K562 (cell line): Measurements from ENCODE around the gene CNDP1. TPM values are rescaled to one million over a fixed set of nuclear protein-coding genes. Genes with fewer than 3 reads are reported as not detected.

Source experiments
- ATAC-seq: fragments of 200-7000 bp; cut with Tn5 transposase; 3 replicates; pipeline ENCODE4 v1.9.1; 2020; ENCODE audit warnings: moderate library complexity
- BruUV-seq: library from RNA; stranded (reverse); fragments of 400-500 nt; replicated peaks from 2 replicates; lab custom pipeline; 2021; lab: Mats Ljungman, UMichigan
- CTCF ChIA-PET: fragments of 300-600 bp; formaldehyde crosslinking; extraction: SDS; loops from one replicate; lab custom pipeline; 2021; ENCODE audit warnings: low intra/inter-chr PET ratio; lab: Yijun Ruan, JAX
- POLR2A ChIA-PET: fragments of 300-600, 350-650 bp; sonication (Branson Sonifier 250); formaldehyde crosslinking; extraction: SDS; loops from one replicate; lab custom pipeline; 2021; ENCODE audit warnings: antibody characterized with exemption, inconsistent platforms; lab: Yijun Ruan, JAX
- DNase-seq, 4 experiments: peaks; one replicate each; pipeline versions ENCODE4 v3.0.0 to v3.0.0-alpha.2; 2011 to 2018; ENCODE audit warnings: low spot score in 3 of 4, mixed read lengths in 3 of 4; ENCODE audit errors: extremely low read depth in 1 of 4
- FAIRE-seq: peaks from 2 replicates; lab custom pipeline; 2011; peaks lifted over from hg19 to GRCh38; lab: Jason Lieb, UNC
- H2AFZ ChIP-seq: 2 replicates; pipeline ENCODE4 v1.6.0; 2011; ENCODE audit warnings: low read depth, low read length, control low read depth, inconsistent platforms
- H3K27ac ChIP-seq: fragments of 200-600 bp; 3 replicates; pipeline ENCODE4 v1.8.0; 2011; ENCODE audit warnings: low read depth, mild to moderate bottlenecking, control low read depth, inconsistent platforms, low read length, moderate library complexity, mixed read lengths; ENCODE audit errors: extremely low read depth
- H3K27me3 ChIP-seq, 2 experiments: fragments of 300-600 bp in 1 of 2; 2 replicates in 1 of 2; 3 replicates in 1 of 2; pipeline versions ENCODE4 v1.6.0 to v1.8.0; 2011; ENCODE audit warnings: inconsistent platforms in 2 of 2, low read length in 2 of 2, mild to moderate bottlenecking in 1 of 2, mixed read lengths in 1 of 2, moderate library complexity in 1 of 2; ENCODE audit not compliant: control insufficient read depth in 2 of 2, insufficient read depth in 2 of 2
- H3K36me3 ChIP-seq: fragments of 300-600 bp; 3 replicates; pipeline ENCODE4 v1.8.0; 2011; ENCODE audit warnings: mild to moderate bottlenecking, low read length, inconsistent platforms; ENCODE audit not compliant: control insufficient read depth, insufficient read depth
- H3K4me1 ChIP-seq, 2 experiments: fragments of 200-600 bp in 1 of 2; replicated peaks in 1 of 2; 2 replicates in 1 of 2; 3 replicates in 1 of 2; pipeline versions ENCODE4 v1.5.1 to v1.8.0; 2011; ENCODE audit warnings: inconsistent platforms in 2 of 2, low read length in 2 of 2, mild to moderate bottlenecking in 1 of 2, mixed read lengths in 1 of 2, moderate library complexity in 1 of 2; ENCODE audit not compliant: control insufficient read depth in 2 of 2, insufficient read depth in 2 of 2
- H3K4me2 ChIP-seq: 2 replicates; pipeline ENCODE4 v1.6.1; 2011; ENCODE audit warnings: low read length, control low read depth, inconsistent platforms, mixed read lengths; ENCODE audit not compliant: insufficient read depth
- H3K4me3 ChIP-seq: fragments of 200-600 bp; sonication (generic), shearing (Covaris generic); 2 replicates; pipeline ENCODE4 v1.5.1; 2016; ENCODE audit warnings: control low read depth, inconsistent platforms
- H3K79me2 ChIP-seq: fragments of 200-600 bp; 3 replicates; pipeline ENCODE4 v1.8.0; 2011; ENCODE audit warnings: low read length, inconsistent platforms; ENCODE audit not compliant: control insufficient read depth, insufficient read depth
- H3K9ac ChIP-seq, 2 experiments: 2 replicates each; pipeline versions ENCODE4 v1.6.0 to v1.6.1; 2011; ENCODE audit warnings: low read depth in 2 of 2, low read length in 2 of 2, control low read depth in 1 of 2, inconsistent platforms in 1 of 2, mild to moderate bottlenecking in 1 of 2, mixed read lengths in 1 of 2; ENCODE audit not compliant: insufficient read depth in 1 of 2
- H3K9me1 ChIP-seq: one replicate; pipeline ENCODE4 v1.6.0; 2011; ENCODE audit warnings: inconsistent platforms, mild to moderate bottlenecking, low read length, moderate library complexity; ENCODE audit not compliant: control insufficient read depth, insufficient read depth
- H3K9me3 ChIP-seq: replicated peaks from 2 replicates; pipeline ENCODE4 v1.5.1; 2011; ENCODE audit warnings: low read depth, low read length, inconsistent platforms; ENCODE audit not compliant: control insufficient read depth, insufficient read depth
- H4K20me1 ChIP-seq: replicated peaks from 2 replicates; pipeline ENCODE4 v1.6.1; 2011; ENCODE audit warnings: low read length, inconsistent platforms, mixed read lengths; ENCODE audit not compliant: control insufficient read depth, insufficient read depth
- LCOR ChIP-seq: sonication (generic); formaldehyde crosslinking; IDR thresholded peaks from 2 replicates; pipeline ENCODE4 v1.8.0; 2022; ENCODE audit warnings: mild to moderate bottlenecking, missing genetic modification reagents
- MGA ChIP-seq: fragments of 450-650 bp; IDR thresholded peaks from 2 replicates; pipeline ENCODE4 v1.6.1; 2016; ENCODE audit warnings: mild to moderate bottlenecking, moderate library complexity
- NBN ChIP-seq: fragments of 450-650 bp; IDR thresholded peaks from 2 replicates; pipeline ENCODE4 v1.6.1; 2016; ENCODE audit warnings: low read depth, mild to moderate bottlenecking
- PHTF2 ChIP-seq: fragments of 250-450 bp; sonication (Bioruptor Pico); IDR thresholded peaks from 2 replicates; pipeline ENCODE4 v1.5.0; 2021; ENCODE audit warnings: mild to moderate bottlenecking
- SAFB ChIP-seq: fragments of 200-400 bp; formaldehyde crosslinking; IDR thresholded peaks from 2 replicates; pipeline ENCODE4 v1.6.1; 2017; ENCODE audit warnings: low read depth, low read length, borderline replicate concordance
- STAT5B ChIP-seq: fragments of 250-450 bp; sonication (Bioruptor Pico); IDR thresholded peaks from 2 replicates; pipeline ENCODE4 v1.8.0; 2021; ENCODE audit warnings: mild to moderate bottlenecking, inconsistent platforms
- THRAP3 ChIP-seq: fragments of 450-650 bp; IDR thresholded peaks from 2 replicates; pipeline ENCODE4 v1.6.1; 2016; ENCODE audit warnings: mild to moderate bottlenecking, inconsistent platforms, borderline replicate concordance
- ZNF324 ChIP-seq: fragments of 250-450 bp; sonication (Bioruptor Pico); IDR thresholded peaks from 2 replicates; pipeline ENCODE4 v1.4.0; 2020; ENCODE audit warnings: mild to moderate bottlenecking
- ZNF444 ChIP-seq: fragments of 250-450 bp; sonication (Bioruptor Pico); IDR thresholded peaks from 2 replicates; pipeline ENCODE4 v1.4.0; 2020; ENCODE audit warnings: mild to moderate bottlenecking, moderate library complexity
- WGBS: fragments of 100-300 bp; shearing (Covaris generic); methylation state at CpG from one replicate; pipeline ENCODE4 v1.1.6; 2016; ENCODE audit warnings: low coverage, mixed read lengths; ENCODE audit not compliant: insufficient coverage; ENCODE audit errors: missing lambda C conversion rate; 5-methylcytosine and 5-hydroxymethylcytosine counted together
- in situ Hi-C: fragments of 300-500 bp; cut with MboI; formaldehyde crosslinking; loops from 4 replicates; pipeline ENCODE4 v1.15.0; 2018; ENCODE audit warnings: inconsistent platforms, mixed read lengths
- intact Hi-C: fragments of 100-400 bp; cut with micrococcal nuclease; formaldehyde crosslinking; loops from 2 replicates; pipeline ENCODE4 v1.14.2; 2022
- polyA plus RNA-seq, 8 experiments: library from polyadenylated mRNA; depleted of rRNA in 4 of 8; stranded (reverse) in 5 of 8; unstranded in 3 of 8; fragments of >200 nt; fragmentation: Nextera tagmentation in 2 of 8; fragmentation: Illumina TruSeq in 1 of 8; extraction: Ambion mirVana in 2 of 8; extraction: Trizol in 1 of 8; gene quantifications; 2 replicates each; pipeline versions ENCODE4 v1.2.1 to v1.2.3, GENCODE V29; 2011 to 2014; ENCODE audit warnings: inconsistent platforms in 1 of 8, missing spikeins in 1 of 8
- total RNA-seq, 7 experiments: library from RNA; depleted of rRNA in 6 of 7; stranded (reverse); fragments of >200 nt in 6 of 7; fragmentation: Illumina TruSeq in 2 of 7; extraction: Trizol in 2 of 7; gene quantifications; 2 replicates each; pipeline versions ENCODE4 v1.2.1 to v1.2.3, GENCODE V29; 2011 to 2021; ENCODE audit warnings: low replicate concordance in 1 of 7
- TF ChIP-seq, protein P1 (sequence below): sonication (generic); formaldehyde crosslinking; IDR thresholded peaks from 2 replicates; pipeline ENCODE4 v1.9.0; 2022; ENCODE audit warnings: mild to moderate bottlenecking, missing genetic modification reagents

Gene CNDP1
- total and polyA plus RNA-seq, 9 of the 15 experiments (the other 6 are each of a cell fraction or from before 2014, with no cell fraction given), result not detected

DNA sequence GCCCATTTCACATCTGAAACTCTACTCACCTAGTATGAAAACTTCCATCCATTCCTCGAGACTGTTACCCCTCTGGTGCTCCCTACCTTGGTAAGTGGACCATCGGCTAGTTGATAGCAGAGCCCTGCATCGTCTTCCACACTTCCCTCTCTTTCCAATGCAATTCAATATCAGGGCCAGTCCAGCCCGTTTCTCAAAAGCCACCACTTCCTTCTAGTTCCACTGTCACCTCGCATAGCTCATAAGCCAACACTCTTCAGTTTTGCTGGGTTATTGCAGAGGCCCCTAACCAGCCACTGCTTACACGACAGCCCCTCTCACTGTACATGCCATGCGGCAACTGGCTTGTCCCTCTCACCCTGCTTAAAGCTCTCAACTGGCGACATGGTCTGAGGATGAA lies 53.1 kb downstream of the CNDP1 start (continued):
- TF ChIP-seq, protein P1, sequence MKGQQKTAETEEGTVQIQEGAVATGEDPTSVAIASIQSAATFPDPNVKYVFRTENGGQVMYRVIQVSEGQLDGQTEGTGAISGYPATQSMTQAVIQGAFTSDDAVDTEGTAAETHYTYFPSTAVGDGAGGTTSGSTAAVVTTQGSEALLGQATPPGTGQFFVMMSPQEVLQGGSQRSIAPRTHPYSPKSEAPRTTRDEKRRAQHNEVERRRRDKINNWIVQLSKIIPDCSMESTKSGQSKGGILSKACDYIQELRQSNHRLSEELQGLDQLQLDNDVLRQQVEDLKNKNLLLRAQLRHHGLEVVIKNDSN (CRISPR knock-in tag), result no peak
- no peak for TF ChIP-seq ZNF324 (CRISPR knock-in tag)
- TF ChIP-seq, all 486 proteins: peak for 0

DNA sequence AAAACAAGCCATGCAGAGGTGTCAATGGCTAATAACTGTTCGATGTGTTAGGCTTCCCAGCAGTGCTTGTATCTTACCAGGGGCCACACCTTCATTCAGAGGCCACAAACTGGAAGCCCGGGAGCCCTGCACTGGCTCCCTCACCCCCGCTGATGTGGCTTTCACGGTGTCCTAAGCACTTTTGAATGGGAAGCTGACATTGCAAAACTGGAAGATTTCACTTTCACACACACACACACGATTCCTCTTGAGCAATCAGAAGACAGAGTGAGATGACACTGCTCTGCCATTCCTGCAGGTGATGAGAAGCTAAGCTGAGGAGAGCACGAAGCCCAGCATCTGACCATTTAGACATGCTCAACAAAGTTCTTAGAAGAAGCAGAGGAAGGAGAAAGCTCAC lies 54.7 kb downstream of the CNDP1 start:
- Histone ChIP-seq H3K9ac (no peak overlapping the region), H3K36me3 (no peaks in the 10 kb centered on the region), H3K9me3 (no peaks in the 10 kb centered on the region), H3K27ac (no peak overlapping the region), H3K4me1 (no peaks in the 10 kb centered on the region), H3K9me1 (no peaks in the 10 kb centered on the region), H3K79me2 (no peaks in the 10 kb centered on the region), H3K27me3 (peaks cover 0 to 8% of the 10 kb centered on the region in 2 experiments; a peak in 4 of 5 replicates), H4K20me1 (no peaks in the 10 kb centered on the region), H3K4me3 (no peak overlapping the region), H3K4me2 (no peak overlapping the region), H2AFZ (no peak overlapping the region)
- FAIRE-seq (no peak), DNase-seq (no peak), ATAC-seq (no peak)
- CTCF ChIA-PET, result no interaction called here
- in situ Hi-C loops, result no loop called here
- 2% methylated on average over 6 of the region's 6 CpGs for WGBS
- intact Hi-C loops, result no loop called here
- BruUV-seq, result no TSS peak
- POLR2A ChIA-PET, result interaction anchor here (0.7 kb wide), 1 partner anchor 10 kb away, joined by 3 read pairs; no protein-coding TSS in a partner anchor
- no peak for TF ChIP-seq MGA
- TF ChIP-seq LCOR, result no peak
- no peak for TF ChIP-seq STAT5B (CRISPR knock-in tag)
- no peak for TF ChIP-seq THRAP3
- no peak for TF ChIP-seq PHTF2 (CRISPR knock-in tag)
- no peak for TF ChIP-seq ZNF444
- no peak for TF ChIP-seq NBN
- TF ChIP-seq SAFB, result no peak
